ENCODE data around the gene AP2M1. TPM values are rescaled to one million over a fixed set of nuclear protein-coding genes. Genes with fewer than 3 reads are reported as not detected.
A peak's percentile ranks its signal among the peaks of the same experiment; 100 is the strongest.

The AP2M1 gene
- total RNA-seq, 3 donors from 2014 or later (not counting 1 experiment from before 2014, with no cell fraction given), result 157 to 188 (median 168) TPM

DNA sequence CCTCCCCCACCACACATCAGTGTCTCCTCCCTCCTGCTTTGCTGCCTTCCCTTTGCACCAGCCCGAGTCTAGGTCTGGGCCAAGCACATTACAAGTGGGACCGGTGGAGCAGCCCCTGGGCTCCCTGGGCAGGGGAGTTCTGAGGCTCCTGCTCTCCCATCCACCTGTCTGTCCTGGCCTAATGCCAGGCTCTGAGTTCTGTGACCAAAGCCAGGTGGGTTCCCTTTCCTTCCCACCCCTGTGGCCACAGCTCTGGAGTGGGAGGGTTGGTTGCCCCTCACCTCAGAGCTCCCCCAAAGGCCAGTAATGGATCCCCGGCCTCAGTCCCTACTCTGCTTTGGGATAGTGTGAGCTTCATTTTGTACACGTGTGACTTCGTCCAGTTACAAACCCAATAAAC is 9.0 kb downstream of the AP2M1 start:
- DNase-seq (no peak), ATAC-seq (no peak)
- H3K27me3 Mint-ChIP-seq (ENCODE audit: low read depth in 2 of 2), result no peaks in the 10 kb centered on the region
- TF ChIP-seq, protein P1, sequence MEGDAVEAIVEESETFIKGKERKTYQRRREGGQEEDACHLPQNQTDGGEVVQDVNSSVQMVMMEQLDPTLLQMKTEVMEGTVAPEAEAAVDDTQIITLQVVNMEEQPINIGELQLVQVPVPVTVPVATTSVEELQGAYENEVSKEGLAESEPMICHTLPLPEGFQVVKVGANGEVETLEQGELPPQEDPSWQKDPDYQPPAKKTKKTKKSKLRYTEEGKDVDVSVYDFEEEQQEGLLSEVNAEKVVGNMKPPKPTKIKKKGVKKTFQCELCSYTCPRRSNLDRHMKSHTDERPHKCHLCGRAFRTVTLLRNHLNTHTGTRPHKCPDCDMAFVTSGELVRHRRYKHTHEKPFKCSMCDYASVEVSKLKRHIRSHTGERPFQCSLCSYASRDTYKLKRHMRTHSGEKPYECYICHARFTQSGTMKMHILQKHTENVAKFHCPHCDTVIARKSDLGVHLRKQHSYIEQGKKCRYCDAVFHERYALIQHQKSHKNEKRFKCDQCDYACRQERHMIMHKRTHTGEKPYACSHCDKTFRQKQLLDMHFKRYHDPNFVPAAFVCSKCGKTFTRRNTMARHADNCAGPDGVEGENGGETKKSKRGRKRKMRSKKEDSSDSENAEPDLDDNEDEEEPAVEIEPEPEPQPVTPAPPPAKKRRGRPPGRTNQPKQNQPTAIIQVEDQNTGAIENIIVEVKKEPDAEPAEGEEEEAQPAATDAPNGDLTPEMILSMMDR (IDR thresholded peaks at IDR 0.05), result no peak
- no peak overlapping the region for H3K4me3 Mint-ChIP-seq
- Histone ChIP-seq H3K27ac (ENCODE audit: low read length) (no peak overlapping the region), H3K4me3 (ENCODE audit: low read length) (no peak overlapping the region), H3K9me3 (ENCODE audit: control insufficient read depth, insufficient read depth, low read length) (no peaks in the 10 kb centered on the region), H3K4me1 (ENCODE audit: control insufficient read depth, insufficient read depth, low read length) (peaks cover 28% of the 10 kb centered on the region), H3K36me3 (ENCODE audit: control insufficient read depth, insufficient read depth, low read length) (peaks cover 54% of the 10 kb centered on the region), H3K27me3 (ENCODE audit: control insufficient read depth, insufficient read depth, low read length) (no peaks in the 10 kb centered on the region)
- H3K27ac Mint-ChIP-seq, result no peak overlapping the region
- H3K4me1 Mint-ChIP-seq, result peaks cover 32 to 36% of the 10 kb centered on the region in 2 donors
- intact Hi-C loops (cut with micrococcal nuclease), result no loop called here
- H3K36me3 Mint-ChIP-seq, result no peaks in the 10 kb centered on the region
- 93% methylated on average over 5 of the region's 5 CpGs for WGBS (ENCODE audit: insufficient coverage)
- H3K9me3 Mint-ChIP-seq, result no peaks in the 10 kb centered on the region

DNA sequence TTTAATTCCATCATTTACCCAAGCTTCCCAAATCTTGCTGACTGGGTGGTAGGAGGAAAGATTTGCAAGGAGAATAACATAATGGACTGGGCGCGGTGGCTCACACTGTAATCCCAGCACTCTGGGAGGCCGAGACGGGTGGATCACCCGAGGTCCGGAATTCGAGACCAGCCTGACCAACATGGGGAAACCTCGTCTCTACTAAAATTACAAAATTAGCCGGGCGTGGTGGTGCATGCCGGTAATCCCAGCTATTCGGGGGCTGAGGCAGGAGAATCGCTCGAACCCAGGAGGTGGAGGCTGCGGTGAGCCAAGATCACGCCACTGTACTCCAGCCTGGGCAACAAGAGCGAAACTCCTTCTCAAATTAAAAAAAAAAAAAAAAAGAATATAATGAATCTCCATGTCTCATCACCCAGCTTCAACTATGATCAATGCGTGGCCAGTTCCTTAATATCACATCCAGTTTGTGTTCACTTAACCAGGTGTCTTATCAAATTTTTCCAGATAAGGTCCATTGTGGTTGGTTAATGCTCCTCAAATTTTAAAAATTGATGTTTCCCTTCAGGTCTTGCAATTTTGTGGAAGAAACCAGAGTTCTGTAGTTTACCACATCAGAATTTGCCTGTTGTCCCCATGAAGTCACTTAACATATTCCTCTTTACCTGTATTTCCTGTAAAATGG is 10.0 kb downstream of the AP2M1 start:
- Mint-ChIP-seq H3K36me3 (peaks cover under 1% of the 10 kb centered on the region), H3K27ac (peak overlapping the region; percentile 86 to 96), H3K9me3 (no peaks in the 10 kb centered on the region), H3K27me3 (ENCODE audit: low read depth in 2 of 2) (no peaks in the 10 kb centered on the region), H3K4me1 (peaks cover 36 to 40% of the 10 kb centered on the region in 2 donors), H3K4me3 (peak overlapping the region; percentile 97)
- DNase-seq (no peak), ATAC-seq (no peak)
- Histone ChIP-seq H3K9me3 (ENCODE audit: control insufficient read depth, insufficient read depth, low read length) (no peaks in the 10 kb centered on the region), H3K27ac (ENCODE audit: low read length) (no peak overlapping the region), H3K36me3 (ENCODE audit: control insufficient read depth, insufficient read depth, low read length) (peaks cover 56% of the 10 kb centered on the region), H3K27me3 (ENCODE audit: control insufficient read depth, insufficient read depth, low read length) (no peaks in the 10 kb centered on the region), H3K4me1 (ENCODE audit: control insufficient read depth, insufficient read depth, low read length) (peaks cover 28% of the 10 kb centered on the region), H3K4me3 (ENCODE audit: low read length) (no peak overlapping the region)
- TF ChIP-seq, protein P1 (IDR thresholded peaks at IDR 0.05), result no peak
- 98% methylated on average over 18 of the region's 18 CpGs for WGBS (ENCODE audit: insufficient coverage)
- intact Hi-C loops (cut with micrococcal nuclease), result loop anchor here (1.0 kb wide), 1 partner anchor 65 kb away; the partner anchor contains the start of gene EEF1AKMT4

DNA sequence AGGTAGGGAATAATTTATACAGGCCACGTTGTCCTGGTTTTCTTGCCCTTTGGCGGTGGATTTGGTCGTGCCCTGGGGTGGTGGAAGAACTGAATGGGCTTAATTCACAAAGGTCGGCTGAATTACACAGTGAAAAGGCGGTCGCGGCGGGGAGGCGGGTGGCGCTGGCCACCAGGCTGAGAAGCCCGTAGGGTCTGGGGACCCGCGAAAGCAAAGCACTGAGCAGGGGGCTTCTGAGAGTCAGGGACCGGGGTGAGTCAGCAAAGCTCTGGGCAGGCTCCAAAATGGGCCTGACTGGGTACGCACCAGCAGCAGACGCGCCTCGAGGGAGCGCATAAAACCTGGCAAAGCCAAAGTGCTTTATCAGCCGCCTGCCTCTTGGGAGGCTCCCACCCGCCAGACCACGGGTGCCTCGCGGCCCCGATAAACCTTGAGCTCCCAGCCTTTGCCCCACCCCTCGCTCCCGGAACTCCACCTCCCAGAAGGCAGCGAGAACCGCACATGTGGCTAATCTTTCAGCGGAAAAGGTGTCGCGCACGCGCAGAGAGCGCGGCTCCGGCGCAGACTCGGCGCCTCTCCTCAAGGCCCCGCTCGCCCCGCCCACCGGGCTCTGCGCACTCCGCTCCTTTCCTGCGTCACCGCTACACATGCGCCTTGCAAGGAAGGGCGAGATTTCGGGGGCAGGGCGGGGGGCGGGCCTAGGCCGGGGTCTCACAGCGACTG is 11.0 kb downstream of the AP2M1 start:
- peak overlapping the region; percentile 97 for H3K4me3 Mint-ChIP-seq
- H3K27ac ChIP-seq (ENCODE audit: low read length), result peak overlapping the region; percentile 74
- no peaks in the 10 kb centered on the region for H3K9me3 Mint-ChIP-seq
- H3K36me3 Mint-ChIP-seq, result peaks cover 9% of the 10 kb centered on the region
- H3K27ac Mint-ChIP-seq, result peak overlapping the region; percentile 86 to 96
- H3K9me3 ChIP-seq (ENCODE audit: control insufficient read depth, insufficient read depth, low read length), result no peaks in the 10 kb centered on the region
- WGBS (ENCODE audit: insufficient coverage), result 4% methylated on average over 55 of the region's 55 CpGs
- intact Hi-C loops (cut with micrococcal nuclease), result loop anchor here (1.0 to 2.0 kb wide), 3 partner anchors 11 to 113 kb away; partner anchors contain the start of genes AP2M1, EEF1AKMT4 and PSMD2
- peaks cover 28% of the 10 kb centered on the region for H3K4me1 ChIP-seq (ENCODE audit: control insufficient read depth, insufficient read depth, low read length)
- peaks cover 55% of the 10 kb centered on the region for H3K36me3 ChIP-seq (ENCODE audit: control insufficient read depth, insufficient read depth, low read length)
- peak overlapping the region; percentile 81 for H3K4me3 ChIP-seq (ENCODE audit: low read length)
- TF ChIP-seq, protein P1 (IDR thresholded peaks at IDR 0.05), result no peak
- no peaks in the 10 kb centered on the region for H3K27me3 ChIP-seq (ENCODE audit: control insufficient read depth, insufficient read depth, low read length)
- peak; percentile 94 to 97 (median 94) for ATAC-seq
- DNase-seq, result peak; percentile 99 to 100
- no peaks in the 10 kb centered on the region for H3K27me3 Mint-ChIP-seq (ENCODE audit: low read depth in 2 of 2)
- H3K4me1 Mint-ChIP-seq, result peaks cover 36 to 40% of the 10 kb centered on the region in 2 donors

Measured in natural killer cell (primary cell).